Measurements from ENCODE around the gene MAPRE3.

GRCh38 chr2:27032495-27033252 is 62.2 kb downstream of the MAPRE3 start, which contains the start of gene TMEM214:
- peak; percentile 53 to 90 (median 73) for TF ChIP-seq POLR2AphosphoS5 (IDR thresholded peaks at IDR 0.05)
- peak in 3 of 5 experiments; percentile 8 to 44 (median 41) for TF ChIP-seq CTCF (IDR thresholded peaks at IDR 0.05)

All from transverse colon (tissue), 4 donors.